ENCODE data around the gene GCLC. TPM values are rescaled to one million over a fixed set of nuclear protein-coding genes. Genes with fewer than 3 reads are reported as not detected.
"Not testable (repeated sequence)": the region's sequence is repeated elsewhere in the genome, so short reads cannot be mapped to it uniquely, and the experiment has no call there.

The GCLC gene
- polyA plus RNA-seq (ENCODE audit: insufficient read length in 12 of 12) = 10 to 100 TPM in 6 of 12 donors, 1 to 10 TPM in 5, not detected in 1; 6.6 to 33.2 (median 10.2) TPM
- long read RNA-seq, donor 1, transcript GCLC-215 (16 exons, 3,785 nt) = major isoform, 9 of 19 reads
- long read RNA-seq, donor 1, partial matches to known transcripts = 8 of 19 reads
- long read RNA-seq, donor 1, other reads (novel, unspliced or antisense) = 0 of 19 reads
- long read RNA-seq, donor 2, partial matches to known transcripts = 0 of 1 reads
- long read RNA-seq, donor 2, other reads (novel, unspliced or antisense) = 0 of 1 reads
- long read RNA-seq, donor 3, partial matches to known transcripts = 0 of 1 reads
- long read RNA-seq, donor 3, other reads (novel, unspliced or antisense) = 0 of 1 reads
- long read RNA-seq, donor 4, partial matches to known transcripts = 0 of 1 reads
- long read RNA-seq, donor 4, other reads (novel, unspliced or antisense) = 0 of 1 reads
- long read RNA-seq, donor 5, partial matches to known transcripts = 0 of 1 reads
- long read RNA-seq, donor 5, other reads (novel, unspliced or antisense) = 0 of 1 reads
- long read RNA-seq, donor 6, partial matches to known transcripts = 0 of 1 reads
- long read RNA-seq, donor 6, other reads (novel, unspliced or antisense) = 0 of 1 reads
- long read RNA-seq, donor 7, partial matches to known transcripts = 0 of 1 reads
- long read RNA-seq, donor 7, other reads (novel, unspliced or antisense) = 0 of 1 reads
- long read RNA-seq, donor 8, partial matches to known transcripts = 0 of 3 reads
- long read RNA-seq, donor 8, other reads (novel, unspliced or antisense) = 0 of 3 reads
- long read RNA-seq, donor 9, partial matches to known transcripts = 0 of 4 reads
- long read RNA-seq, donor 9, other reads (novel, unspliced or antisense) = 0 of 4 reads
- long read RNA-seq, donor 10, partial matches to known transcripts = 0 of 1 reads
- long read RNA-seq, donor 10, other reads (novel, unspliced or antisense) = 0 of 1 reads
- long read RNA-seq, donor 11, partial matches to known transcripts = 0 of 1 reads
- long read RNA-seq, donor 11, other reads (novel, unspliced or antisense) = 0 of 1 reads

DNA sequence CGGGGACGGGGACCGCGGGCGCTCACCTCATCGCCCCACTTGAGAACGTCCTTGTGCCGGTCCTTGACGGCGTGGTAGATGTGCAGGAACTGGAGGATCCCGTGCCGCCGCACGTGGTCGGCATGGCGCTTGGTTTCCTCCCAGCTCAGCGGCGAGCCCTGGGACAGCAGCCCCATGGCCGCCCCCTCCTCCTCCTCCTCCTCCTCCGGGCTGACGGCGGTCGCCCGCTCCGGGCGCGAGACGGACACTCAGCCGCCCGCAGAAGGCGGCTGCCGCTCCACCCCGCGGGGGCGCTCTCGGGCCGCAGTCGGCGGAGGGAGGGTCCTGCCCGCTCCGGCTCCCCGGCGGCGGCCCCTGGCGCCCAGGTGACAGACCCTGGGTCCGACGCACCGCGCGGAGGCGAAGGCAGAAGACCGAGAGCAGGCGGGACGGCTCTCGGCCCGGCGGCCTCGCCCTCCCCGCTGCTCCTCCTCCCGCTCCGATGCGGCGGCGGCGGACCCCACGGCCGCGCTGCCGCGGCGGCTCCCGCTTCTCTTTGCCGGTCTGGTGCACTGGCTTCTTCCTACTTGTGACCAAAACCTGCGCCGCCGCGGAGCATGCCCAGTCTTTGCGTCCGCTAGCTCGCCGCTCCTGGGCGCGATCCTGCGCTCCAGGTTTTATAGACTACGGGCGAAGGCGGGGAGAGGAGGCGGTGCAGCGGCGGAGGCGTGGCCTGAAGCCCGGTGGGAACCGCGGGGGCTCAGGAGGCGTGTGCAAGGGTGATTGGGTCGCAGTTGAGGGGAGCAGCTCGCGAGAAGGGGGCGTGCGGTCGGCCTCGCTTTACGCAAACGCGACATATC lies at the start of gene GCLC:
Gene GCLC (minus strand): TSS at position 632 of the 839 bp plus-strand sequence. CDS start 456 bp downstream, at position 176.
- DNase-seq = peak; percentile 93

DNA sequence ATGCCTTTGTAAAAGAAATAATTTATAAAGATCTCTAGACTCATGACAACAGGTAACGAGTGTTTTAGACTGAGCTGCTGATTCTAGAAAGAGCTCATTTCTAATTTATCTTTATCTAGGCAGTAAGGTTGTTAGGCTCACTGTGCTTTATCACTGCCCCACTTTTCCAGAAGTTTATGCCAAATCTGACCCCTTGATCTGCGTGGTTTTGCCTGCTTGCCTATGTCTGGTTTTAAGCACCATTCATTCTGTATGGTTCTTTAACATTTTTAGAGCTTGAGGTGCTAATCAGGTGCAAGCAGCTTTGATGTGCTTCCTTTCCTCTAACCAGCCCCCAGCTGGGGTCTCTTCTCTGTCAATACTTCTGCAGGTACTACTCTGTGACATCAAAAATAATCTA lies 49.7 kb upstream of the GCLC start:
- no peak for DNase-seq

DNA sequence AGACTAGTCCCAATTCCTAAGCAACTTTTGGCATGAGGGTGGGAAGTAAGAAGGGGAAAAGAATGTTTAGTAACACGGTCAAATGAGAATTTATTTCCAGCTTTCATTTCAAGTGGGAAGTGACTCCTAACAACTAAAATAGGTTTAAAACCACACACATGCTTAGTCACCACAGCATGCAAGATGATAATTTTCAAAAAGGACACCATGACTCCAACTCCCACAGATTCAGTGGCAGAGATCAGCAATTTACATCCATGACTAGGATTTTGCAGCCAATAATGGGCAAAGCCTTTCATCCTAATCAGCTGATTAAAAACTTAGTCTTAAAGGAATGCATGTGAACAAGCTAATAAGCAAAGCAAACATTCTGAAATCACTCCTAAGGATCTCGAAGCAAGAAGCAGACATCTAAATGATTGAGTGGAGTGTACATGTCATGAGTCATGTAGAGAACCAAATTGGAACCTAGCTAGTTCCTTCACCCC lies 48.1 kb upstream of the GCLC start:
- no peak for DNase-seq

DNA sequence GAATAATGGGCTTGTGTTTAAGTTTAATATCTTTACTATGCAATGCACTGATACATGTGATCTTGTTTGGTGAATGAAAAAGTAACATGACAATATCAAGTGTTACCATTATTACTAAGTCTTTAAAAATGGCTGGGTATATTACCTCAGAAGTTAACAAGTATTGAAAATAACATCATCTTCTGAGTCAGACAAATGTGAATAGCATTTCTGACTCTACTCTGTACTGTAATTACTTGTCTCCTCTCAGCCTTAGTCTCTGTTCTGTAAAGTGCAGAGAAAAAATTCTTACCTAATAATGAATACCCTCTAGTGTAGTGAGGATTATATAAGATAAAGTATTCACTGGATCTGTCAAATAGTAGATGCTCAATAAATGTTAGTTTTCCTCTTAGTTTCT lies 47.0 kb upstream of the GCLC start:
- no peak for DNase-seq

DNA sequence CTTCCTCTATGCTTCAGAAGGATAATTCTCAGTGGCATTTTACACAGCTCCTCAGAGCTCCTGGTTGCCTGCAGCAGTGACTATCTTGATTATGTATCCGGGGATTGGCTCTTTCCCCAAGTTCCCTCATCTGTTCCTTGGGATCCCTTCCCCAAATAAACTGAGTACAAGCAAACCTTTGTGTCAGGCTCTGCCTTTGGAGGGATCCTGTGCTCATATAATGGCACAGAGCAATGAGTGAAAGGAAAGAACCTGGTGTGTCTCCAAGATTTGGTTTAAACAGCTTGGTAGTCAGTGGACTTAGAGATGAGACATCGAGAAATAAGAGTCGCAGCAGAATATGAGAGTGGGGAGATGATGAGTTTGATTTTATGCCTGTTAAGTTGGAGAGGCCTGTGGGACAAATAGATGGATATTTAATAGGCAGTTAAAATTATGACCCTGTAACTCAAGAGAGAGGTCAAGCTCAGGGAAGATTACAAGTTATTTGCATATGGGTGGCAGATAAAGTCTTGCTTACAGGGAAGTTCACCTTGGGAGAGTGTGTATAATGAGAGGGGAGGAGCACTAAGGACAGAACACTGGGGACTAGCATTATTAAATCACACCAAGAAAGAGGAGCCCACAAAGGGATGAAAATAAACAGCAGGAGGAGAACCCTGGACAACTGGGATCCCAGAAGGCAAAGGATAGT lies 44.1 kb upstream of the GCLC start:
- no peak for DNase-seq

DNA sequence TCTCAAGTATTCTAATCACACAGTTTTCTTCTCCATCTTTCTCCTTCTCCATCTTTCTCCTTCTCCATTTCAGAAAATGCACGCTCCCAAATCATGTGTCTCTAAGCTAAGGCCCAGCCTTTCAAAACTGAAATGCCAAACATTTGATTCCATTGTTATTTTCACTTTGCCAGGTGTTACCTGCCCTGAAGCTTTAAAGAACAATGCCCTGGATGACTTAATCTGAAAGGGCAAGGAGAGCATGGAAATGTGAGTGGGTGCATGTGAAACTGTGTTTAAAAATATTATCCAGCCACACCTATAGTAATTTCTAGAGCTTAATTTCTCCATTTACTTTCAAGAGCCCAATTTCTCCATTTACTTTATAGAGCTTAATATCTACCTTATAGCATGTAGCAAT lies 42.4 kb upstream of the GCLC start:
- DNase-seq = no peak

DNA sequence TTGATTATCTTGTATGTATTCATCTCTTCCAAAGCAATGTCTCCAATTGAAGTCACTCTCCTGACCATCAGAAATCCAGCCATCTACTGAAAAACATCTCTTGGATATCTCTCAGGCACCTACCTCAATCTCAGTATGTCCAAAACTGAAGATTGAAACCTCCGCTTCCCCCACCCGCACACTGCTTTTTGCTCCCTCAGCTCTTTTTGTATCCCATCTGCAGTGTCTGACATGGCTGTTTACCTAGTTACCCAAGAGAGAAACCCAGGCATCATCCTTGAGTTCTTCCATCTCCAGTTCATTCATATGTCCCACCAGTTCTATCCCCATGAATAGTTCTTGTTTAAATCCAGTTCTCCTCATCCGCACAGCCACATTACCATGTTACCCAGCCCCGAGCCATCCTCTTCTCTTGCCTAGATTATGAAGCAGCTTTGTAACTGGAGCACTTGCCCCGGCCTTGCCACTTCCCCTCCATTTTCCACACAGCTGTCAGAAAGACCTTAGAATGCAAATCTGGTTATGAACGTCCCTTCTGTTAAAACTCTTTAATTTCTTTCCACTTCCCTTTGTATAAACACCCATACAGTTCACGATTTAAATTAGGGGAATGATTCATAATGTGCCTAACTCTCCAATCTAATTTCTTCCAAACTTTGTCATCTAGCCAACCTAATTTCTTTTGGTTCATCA lies 40.5 kb upstream of the GCLC start:
- DNase-seq = no peak

DNA sequence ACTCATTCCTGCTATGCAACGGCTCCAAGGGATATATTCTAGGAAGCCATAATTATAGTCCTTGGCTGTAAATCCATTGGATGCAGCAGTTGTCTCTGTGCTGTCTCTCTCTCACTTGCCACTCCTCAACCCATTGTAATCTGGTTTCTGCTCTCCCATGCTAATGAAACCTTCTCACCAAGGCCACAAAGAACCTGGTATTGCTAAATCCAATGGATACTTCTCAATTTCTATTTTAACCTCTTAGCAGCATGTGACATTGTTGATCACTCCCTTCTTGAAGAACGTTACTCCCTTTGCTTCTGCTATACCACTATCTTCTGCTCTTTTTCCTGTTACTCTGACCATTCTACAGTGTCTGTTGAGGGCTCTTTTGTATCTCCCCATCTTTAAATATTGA lies 39.8 kb upstream of the GCLC start:
- no peak for DNase-seq

DNA sequence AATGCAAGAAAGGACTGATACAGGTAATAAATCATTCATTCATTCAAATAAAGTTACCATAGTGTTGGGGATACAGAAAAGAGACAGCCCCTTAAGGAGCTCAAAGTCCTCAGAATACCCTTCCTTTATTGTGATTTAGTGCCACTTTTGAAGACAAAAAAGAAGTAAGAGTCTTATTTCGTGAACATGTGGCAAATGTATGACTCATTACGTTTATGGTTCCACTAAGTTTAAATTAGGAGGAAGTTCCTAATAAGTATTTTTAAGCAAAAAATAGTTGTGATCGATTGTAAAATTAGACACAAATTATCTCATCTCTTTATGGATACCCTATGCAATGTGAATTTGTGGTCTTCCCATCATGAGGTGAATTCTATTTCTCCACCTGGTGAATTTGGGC lies 38.5 kb upstream of the GCLC start:
- DNase-seq = no peak

DNA sequence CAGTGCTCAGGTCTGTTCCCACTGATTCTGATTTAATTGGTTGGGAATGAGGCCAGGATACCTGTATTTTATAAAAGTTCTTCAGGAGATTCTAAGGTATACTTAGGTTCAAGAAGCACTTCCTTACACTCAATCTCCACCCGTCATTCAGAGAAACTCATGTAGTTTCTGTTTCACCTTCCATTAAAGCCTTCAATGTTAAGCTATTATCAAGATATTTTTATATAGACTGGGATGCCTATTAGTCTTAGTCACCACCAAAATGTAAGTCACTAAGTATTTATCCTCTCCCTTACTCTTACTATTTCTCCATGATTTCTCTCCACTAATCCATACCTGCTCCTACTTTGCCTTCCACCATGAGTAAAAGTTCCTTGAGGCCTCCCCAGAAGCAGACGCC lies 38.1 kb upstream of the GCLC start:
- no peak for DNase-seq

DNA sequence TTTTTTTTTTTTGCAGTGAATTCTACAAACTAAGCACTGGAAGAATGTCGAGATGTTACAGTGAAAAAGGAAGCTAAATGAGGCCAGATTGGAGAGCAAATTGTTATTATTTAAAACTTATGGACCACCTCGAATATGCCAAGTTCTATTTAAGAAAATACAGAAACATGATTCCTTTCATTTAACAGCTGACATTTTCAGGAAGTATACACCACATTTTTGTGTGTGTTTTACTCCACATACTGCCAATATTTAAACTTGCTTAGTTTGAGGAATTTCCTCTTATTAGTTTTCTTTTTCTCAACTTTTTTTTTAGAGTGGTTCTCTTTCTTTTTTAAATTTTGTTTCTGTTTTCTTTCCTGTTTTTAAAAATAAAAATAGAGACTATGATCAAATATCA lies 37.0 kb upstream of the GCLC start:
- peak; percentile 22 for DNase-seq

DNA sequence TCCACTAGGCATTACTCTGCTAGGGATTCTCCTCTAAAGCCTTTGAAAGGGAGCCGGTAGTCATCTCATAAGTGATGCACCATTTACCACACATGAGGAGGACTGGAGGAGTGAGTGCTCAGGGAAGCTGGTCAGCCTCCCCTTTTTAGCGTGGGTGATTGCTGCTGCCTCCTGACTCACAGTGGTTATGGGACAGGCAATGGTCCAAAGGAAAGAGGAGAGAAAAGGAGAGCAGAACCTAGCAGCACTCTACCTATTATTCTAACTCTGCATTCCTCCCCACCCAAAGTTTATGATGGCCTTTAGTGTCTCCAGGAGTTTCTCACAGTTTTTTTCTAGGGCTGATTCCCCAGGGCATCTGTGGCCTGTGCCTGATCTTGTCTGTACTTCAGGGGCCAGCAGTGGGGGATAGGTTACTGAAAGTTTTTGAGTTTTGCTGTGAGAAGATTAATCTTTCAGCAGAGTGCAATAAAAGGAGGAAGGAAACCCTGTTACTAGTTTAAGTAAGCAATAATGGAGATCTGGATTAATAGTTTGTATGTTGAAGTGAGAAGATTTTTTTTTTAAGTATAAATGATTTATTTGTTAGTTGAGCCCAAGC lies 36.4 kb upstream of the GCLC start:
- no peak for DNase-seq

DNA sequence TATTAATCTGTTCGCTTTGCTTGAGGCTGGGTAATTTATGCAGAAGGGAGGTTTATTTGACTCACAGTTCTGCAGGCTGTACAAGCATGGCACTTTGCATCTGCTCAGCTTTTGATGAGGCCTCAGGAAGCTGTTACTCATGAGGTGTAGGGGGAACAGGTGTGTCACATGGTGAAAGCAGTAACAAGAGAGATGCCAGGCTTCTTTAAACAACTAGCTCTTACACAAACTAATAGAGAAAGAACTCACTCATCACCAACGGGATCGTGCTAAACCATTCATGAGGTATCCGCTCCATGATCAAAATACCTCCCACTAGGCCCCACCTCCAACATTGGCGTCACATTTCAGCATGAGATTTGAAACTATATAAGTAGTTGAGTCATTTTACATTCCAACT lies 34.4 kb upstream of the GCLC start:
- DNase-seq = no peak

DNA sequence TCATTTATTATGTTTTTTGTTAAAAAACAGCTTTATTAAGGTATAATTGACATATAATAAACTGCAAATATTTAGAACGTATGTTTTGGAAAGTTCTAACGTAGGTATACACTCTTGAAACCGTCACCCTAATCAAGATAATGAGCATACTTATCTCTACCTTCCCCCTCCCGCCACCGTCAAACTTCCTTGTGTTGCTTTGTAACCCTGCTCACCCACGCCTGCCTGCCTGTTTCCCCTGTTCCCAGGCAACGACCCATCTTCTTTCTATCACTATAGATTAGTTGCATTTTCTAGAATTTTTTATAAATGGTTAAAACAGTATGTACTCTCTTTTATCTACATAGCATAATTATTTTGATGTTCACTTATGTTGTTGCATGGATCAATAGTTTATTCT lies 33.5 kb upstream of the GCLC start:
- no peak for DNase-seq

DNA sequence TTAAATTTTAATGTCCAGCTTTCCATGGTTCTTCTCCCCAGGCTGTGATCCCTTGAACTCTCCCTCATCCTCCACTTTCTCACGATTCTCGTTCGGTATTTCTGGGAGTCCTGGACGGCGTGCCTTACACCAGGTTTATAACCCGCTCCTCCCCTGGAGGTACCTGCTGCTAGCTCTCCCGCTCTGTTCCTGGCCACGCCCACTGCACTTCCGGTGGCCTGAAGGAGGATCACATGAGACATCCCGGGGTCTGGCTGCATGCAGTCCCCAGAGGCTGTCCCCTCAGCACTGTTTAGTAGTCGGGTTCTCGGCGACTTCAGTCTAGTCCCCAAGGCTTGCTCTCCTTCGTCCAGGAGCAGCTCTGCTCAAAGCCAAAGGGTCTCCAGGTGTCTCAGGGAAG lies 28.4 kb upstream of the GCLC start:
- DNase-seq = no peak

DNA sequence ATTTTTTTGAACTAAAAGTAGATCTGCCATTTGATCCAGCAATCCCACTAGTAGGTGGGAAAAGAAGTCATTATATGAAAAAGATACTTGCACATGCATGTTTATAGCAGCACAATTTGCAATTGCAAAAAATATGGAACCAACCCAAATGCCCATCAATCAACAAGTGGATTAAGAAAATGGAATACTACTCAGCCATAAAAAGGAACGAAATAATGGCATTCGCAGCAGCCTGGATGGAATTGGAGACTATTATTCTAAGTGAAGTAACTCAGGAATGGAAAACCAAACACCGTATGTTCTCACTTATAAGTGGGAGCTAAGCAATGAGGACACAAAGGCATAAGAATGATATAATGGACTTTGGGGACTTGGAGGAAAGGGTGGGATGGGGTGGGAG lies 27.5 kb upstream of the GCLC start:
- not testable (repeated sequence) for DNase-seq

DNA sequence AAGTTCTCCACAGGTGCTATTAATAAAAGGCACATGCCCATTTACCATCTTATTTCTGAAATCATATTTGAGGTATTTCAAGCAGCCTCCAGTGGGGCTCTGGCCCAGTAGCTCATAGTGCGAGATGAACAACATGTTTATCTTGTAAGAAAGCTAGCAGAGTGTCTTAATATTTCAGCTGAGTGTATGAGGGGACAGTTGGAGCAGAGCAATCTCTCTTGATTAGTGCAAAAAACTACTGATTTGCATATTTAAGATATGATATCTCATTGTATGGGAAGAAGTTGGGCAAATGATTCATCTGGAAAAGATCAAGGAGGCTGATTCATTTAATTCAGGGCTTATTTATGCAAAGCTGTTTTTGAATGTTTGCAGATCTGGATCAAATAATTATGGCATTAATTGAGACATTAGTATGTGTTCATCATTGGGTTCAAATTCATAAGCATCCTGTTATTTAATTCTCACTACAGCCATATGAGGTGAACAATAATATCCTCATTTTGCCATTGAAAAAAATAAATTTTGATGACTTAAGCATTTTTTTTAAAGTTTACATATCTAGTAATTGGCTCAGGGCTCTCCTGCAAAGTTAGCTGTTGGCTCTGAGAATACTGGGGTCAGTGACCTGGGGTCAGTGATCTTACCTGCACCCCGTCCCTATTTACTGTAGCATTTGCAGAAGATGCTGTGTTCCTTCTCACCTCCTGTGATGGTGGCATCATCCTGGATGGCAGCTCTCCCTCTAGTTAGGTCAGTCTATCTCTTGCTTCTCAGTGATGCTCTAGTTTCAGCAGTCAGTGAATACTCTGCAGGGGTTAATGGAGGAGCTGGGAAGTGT lies 24.1 kb upstream of the GCLC start:
- DNase-seq = no peak

DNA sequence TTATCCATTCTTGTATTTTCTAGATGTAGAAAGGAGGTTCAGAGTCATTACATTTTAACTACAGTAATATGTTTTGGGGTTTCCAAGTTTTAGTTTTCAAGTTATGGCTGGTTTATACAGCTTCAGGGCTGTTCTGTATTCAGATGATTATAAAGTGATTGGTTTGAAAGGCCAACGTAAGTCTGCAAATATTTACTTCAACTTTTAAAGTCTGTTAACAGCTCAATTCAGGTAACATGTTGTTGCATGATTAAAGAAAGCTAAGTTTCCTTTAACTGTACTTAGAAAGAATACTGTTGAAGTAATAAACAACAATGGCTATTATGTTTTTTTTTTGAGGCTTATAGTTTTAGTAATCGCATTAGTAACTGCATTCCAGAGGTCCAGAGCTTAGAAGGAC lies 22.8 kb upstream of the GCLC start:
- no peak for DNase-seq

DNA sequence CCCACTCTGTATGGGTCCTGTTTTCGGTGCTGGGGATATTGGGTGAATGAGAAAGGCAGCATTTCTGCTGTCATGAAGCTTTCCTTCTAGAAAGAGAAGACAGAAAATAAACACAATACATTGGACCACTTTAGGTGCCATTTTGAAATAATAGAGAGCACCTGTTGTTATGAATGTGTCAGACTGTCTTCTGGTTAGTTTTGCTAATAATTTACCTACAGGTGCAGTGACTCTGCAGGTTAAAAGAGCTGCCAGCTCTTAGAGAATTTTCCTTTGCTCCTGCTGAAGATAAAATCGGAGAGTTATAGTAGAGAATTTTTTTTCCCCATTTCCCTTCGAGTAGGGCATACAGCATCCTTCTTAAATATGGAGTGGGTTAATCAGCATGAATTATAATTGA lies 21.9 kb upstream of the GCLC start:
- no peak for DNase-seq
